GM21717 (cell line): ENCODE results near the gene PRDM8.
A peak's percentile ranks its signal among the peaks of the same experiment; 100 is the strongest.
"Not testable (repeated sequence)": the region's sequence is repeated elsewhere in the genome, so short reads cannot be mapped to it uniquely, and the experiment has no call there.

Source experiments
- ATAC-seq: cut with Tn5 transposase; IDR thresholded peaks from one replicate; pipeline ENCODE4 v1.9.1; 2021; ENCODE audit warnings: mild to moderate bottlenecking, moderate library complexity; ENCODE audit not compliant: unreplicated experiment

The PRDM8 gene

DNA sequence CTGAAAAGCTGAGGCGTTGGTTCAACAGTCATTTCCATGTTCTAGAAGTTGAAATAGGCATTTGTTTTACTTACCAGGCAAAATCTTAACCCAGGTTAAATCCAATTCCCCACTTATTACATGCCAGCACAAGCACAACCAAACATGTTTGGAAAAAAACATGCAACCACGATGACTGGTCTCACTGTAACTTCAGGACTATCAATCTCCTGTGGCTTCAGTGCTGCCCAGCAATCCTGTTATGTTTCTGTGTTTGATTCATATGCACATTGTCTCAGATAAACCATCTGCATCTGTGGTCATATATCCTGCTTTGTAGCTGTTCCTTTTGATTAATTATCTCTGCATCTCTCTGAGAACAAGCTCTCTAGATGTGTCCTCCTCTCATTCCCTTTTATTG is 28.3 kb downstream of the PRDM8 start:
- no peak for ATAC-seq

DNA sequence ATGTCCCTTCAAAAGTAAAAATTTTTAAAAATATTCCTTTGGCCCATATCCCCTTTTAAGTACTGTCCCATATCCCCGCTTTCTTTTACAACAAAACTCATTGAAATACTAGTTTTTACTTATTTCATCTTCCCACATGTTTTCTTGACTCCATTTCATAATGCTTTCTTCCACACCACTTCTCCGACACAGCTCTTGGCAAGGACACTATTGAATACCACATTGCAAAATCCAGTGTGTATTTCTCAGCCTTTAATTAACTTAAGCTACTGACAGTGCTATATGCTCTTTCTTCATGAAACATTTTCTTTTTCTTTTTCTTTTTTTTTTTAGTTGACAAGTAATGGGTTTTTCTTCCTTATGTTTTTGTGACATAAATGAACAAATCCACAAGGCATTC is 28.8 kb downstream of the PRDM8 start:
- ATAC-seq = no peak

- peak; percentile 48 for ATAC-seq
Observed at GRCh38 chr4:80228460-80228859, 31.2 kb downstream of the PRDM8 start.

DNA sequence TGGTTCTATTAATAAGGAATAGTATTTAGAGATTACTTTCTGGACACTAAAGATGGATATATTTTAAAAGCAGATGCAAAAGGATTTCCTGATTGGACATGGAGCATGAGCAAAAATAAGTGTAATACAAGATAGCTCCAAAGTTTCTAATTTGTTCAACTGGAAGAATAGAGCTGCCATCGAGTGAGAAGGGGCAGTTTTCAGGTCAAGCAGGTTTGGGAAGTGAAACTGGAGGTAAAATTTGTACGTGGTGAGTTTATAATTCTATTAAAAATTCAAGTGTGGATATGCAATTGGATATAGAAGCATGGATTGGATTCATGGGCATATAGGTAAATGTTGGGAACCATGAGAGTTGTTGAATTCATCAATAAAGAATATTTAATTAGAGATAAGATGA is 31.8 kb downstream of the PRDM8 start:
- ATAC-seq = peak; percentile 46

DNA sequence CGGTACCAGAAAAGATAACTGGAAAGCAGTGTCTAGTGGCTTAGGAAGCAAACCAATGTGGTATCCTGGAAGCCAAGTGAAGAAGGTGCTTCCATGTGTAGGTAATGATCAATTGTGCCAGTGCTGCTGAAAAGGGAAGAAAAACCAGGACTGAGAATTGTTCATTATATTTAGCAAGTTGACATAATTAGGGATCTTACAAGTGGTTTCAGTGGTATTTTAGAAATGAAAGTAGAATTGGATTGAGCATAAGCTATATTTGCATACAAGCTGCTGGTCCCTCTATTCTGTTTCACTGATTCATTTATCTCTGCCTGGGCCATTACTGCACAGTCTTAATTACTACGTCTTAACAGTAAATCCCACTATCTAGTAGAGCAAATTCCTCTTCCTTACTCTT is 32.3 kb downstream of the PRDM8 start:
- peak; percentile 93 for ATAC-seq

DNA sequence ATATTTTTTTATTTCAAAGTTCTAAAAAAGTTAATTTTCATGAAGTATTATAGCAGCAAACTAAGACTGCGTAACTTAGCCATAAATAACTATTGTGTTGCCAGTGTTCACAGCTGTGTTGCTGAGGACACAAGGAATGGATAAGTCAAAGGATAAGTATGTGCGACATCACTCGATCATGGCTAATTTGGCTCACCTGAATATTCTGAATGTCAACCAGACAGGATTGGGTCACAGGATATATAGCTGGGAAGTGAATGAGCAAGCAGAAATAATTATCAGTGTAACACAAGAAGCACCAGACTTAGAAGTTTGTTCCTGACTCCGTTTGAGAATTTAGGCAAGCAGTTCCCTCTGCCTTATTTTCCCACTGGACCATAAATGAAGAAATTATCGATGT is 33.9 kb downstream of the PRDM8 start:
- ATAC-seq = no peak

- ATAC-seq = no peak
Observed at GRCh38 chr4:80232707-80233370, 35.5 kb downstream of the PRDM8 start.

DNA sequence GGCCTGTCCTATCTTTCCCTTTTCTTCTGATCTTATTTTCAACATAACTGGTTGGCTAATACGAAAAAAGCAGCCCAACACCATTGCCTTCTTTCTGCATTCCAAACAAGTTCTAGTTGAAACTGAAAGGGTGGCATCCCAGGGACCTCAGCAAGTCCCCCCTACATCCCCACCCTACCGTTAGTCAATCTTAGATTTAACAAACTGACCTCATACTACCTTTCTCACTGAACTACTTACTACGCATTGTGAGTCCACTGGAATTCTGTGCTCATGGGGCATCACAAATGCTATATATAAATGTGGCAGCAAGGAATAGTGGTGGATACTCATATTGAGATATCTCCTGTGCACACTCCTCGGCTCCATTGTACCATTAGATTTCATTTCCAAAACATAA is 36.1 kb downstream of the PRDM8 start:
- no peak for ATAC-seq

DNA sequence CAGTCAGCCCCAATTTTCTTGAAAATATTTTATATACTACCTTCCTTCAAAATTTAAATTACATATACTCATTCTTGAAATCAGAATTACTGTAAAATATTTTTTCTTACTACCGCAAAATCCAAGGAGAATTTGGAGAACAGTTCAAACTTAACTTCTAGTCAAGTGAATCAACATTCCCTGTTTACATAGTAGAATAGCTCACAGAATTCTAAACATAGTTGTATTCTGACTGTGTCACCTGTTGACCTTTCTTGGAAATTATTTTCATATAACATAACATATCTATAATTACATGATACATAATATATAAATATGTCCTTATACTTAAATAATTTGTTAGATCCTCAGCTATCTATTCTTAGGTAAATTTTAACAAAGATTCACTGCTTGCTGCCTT is 38.1 kb downstream of the PRDM8 start:
- no peak for ATAC-seq

DNA sequence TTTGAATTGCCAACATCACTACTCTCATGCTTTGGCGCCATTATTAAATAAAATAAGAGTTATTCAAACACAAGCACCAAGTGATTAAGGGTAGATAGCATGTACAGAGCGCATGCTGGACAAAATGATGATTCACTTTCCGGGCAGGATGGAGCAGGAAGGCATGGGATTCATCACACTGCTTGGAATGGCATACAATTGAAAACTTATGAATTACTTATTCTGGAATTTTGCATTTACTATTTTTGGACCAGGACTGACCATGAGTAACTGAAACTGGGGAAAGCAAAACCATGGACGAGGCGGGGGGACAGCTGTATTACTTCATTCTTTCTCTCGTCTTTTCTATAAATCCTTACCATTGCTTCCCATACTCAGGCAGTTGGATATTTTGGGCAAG is 40.7 kb downstream of the PRDM8 start:
- ATAC-seq = no peak

DNA sequence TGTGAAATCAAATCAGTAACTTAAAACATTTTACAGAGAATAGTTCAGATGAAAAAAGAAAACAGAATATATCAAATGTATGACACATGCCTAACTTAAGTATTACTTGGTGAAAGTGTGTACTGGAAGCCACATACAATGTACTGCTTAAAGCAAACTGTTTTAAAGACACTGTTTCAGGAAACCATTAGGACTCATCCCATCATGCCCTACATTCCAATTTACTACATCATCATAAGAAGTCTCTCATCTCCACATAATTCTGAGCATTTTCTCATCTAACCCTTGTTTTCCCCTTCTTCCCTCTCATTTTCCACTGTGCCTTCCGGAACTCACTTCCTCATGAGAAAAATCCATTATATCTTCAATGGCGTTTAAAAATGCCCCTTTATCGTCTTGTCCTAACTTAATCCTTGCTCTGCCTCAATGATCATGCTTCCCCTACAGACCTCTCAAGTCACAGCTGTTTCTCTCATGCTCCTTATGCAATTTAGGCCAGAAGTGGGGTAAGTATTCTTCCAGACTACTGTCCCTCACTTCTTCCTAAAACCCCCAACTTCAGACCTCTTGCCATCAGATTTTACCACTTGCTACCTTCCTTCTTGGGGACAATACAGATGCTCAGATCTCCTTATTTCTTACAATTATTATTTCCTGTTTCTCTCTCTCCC is 42.3 kb downstream of the PRDM8 start:
- no peak for ATAC-seq

GRCh38 chr4:80240976-80241375 is 43.7 kb downstream of the PRDM8 start:
- no peak for ATAC-seq

GRCh38 chr4:80243274-80244018 is 46.1 kb downstream of the PRDM8 start:
- ATAC-seq = no peak

- ATAC-seq = not testable (repeated sequence)
Observed at GRCh38 chr4:80247484-80247883, 50.2 kb downstream of the PRDM8 start.

- no peak for ATAC-seq
Observed at GRCh38 chr4:80249144-80249543, 51.8 kb downstream of the PRDM8 start.

DNA sequence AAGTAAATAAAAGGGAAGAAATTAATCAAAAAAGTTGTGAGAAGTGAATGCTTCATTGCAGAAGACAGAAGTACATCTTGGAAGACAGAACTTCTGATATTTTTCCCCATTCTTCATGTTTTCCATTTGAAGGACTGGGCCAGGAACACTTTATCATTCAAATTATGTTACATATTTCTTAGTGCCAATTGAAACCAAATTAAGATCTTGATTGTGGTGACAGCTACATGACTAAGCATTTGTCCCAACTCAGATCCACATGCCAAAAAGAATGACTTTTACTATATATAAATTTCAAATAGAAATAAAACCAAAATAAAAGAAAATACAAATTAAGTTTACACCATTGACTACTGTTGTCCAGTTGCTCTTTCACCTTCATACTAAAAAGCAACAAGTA is 55.1 kb downstream of the PRDM8 start:
- ATAC-seq = no peak

DNA sequence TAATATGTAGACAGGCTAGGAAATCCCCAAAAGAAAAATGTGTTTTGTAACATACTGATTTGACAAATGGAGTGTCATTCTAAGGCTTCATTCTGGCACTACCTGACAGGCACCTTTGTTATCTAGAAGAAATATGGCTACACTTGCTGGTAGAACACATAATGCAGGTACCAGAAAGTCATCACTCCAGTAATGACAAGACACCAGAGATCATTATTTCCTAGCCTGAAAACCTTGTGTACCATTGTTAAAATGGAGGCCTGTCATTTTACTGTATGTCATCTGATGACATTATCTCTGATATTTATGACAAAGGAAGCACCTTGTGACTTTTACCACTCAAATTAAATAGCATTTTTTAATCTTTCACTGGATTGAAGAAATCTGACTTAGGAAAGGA is 55.6 kb downstream of the PRDM8 start:
- ATAC-seq = no peak

- no peak for ATAC-seq
Observed at GRCh38 chr4:80253510-80253909, 56.2 kb downstream of the PRDM8 start.
